ENCODE data around the gene SLC35E2B. TPM values are rescaled to one million over a fixed set of nuclear protein-coding genes. Genes with fewer than 3 reads are reported as not detected.
"Not testable (repeated sequence)": the region's sequence is repeated elsewhere in the genome, so short reads cannot be mapped to it uniquely, and the experiment has no call there.

SLC35E2B gene
- total RNA-seq, 1 donor from 2014 or later = 151 TPM

DNA sequence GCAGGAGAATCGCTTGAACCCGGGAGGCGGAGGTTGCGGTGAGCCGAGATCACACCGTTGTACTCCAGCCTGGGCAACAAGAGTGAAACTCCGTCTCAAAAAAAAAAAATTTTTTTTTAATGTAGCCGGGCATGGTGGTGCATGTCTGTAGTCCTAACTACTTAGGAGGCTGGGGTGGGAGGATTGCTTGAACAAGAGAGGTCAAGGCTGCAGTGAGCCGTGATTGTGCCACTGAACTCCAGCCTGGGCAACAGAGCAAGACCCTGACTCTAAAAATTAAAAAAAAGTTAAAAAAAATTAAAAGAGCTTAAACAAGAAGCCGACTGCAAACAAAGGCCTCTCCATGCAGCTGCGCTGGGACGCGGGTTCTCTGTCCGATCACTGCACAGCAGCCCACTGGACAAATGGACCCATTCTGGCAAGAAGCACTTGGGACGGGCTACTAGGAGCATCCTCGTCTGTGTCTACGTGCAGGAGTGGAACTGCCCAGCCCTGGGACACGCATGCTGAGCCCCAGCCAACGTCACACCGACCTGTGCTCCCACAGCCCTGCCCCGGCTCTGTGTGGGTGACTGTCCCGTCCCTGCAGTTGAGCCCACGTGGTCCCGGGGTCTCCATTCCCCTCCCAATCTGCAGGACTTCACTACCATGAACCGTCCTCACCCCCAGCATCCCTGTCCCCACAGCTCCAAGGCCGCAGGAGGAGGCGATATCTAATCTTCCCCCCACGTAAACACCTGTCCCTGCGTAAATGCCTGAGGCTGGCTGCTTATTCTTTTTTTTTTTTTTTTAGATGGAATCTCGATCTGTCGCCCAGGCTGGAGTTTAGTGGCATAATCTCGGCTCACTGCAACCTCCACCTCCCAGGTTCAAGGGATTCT lies 12.3 kb downstream of the SLC35E2B start:
- TF ChIP-seq, protein P1, sequence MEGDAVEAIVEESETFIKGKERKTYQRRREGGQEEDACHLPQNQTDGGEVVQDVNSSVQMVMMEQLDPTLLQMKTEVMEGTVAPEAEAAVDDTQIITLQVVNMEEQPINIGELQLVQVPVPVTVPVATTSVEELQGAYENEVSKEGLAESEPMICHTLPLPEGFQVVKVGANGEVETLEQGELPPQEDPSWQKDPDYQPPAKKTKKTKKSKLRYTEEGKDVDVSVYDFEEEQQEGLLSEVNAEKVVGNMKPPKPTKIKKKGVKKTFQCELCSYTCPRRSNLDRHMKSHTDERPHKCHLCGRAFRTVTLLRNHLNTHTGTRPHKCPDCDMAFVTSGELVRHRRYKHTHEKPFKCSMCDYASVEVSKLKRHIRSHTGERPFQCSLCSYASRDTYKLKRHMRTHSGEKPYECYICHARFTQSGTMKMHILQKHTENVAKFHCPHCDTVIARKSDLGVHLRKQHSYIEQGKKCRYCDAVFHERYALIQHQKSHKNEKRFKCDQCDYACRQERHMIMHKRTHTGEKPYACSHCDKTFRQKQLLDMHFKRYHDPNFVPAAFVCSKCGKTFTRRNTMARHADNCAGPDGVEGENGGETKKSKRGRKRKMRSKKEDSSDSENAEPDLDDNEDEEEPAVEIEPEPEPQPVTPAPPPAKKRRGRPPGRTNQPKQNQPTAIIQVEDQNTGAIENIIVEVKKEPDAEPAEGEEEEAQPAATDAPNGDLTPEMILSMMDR (IDR thresholded peaks at IDR 0.05; ENCODE audit: partially characterized antibody, unreplicated experiment) = no peak
- Mint-ChIP-seq H3K27me3 (ENCODE audit: unreplicated experiment) (peaks cover 8% of the 10 kb centered on the region), H3K27ac (ENCODE audit: unreplicated experiment) (no peak overlapping the region), H3K4me1 (ENCODE audit: low read depth, unreplicated experiment) (peaks cover 23% of the 10 kb centered on the region), H3K36me3 (ENCODE audit: unreplicated experiment) (no peaks in the 10 kb centered on the region), H3K4me3 (ENCODE audit: unreplicated experiment) (no peak overlapping the region), H3K9me3 (ENCODE audit: unreplicated experiment) (peaks cover 9% of the 10 kb centered on the region)
- DNase-seq = no peak

DNA sequence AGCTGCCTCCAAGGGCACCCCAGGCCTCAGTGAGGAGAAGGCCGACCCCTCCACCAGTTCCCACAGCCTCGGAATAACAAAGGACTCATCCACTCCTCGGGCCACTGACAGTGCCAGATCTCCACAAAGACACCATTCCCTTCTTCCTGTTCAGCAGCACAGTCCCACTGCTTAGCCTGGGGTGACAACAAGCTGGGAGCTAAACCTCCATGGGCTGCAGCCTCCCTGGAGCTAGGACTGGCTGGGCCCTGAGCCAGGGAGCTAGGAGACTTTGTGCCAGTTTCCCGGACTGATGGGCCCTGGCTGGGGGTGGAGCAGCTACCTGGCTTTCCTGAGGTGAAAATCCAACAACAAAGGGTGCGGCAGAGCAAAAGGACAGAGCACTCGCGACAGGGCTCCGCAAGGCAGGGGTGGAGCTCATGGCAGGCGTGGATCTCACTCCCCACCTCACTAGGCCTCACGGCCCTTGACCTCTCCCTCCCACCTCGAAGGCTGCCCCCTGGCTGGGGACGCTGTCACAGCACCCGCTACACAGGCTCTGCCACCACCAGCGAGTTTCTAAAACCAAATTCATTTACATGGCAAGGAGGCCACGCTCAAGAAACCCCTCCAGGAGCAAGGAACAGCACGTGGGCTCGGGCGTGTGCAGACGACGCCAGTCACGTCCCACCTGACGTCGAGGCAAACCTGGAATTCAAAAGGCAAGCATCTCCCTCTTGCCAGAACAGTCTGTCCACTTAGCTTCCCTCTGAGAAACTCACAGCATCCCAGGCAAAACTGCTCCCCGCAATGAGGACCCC lies 13.8 kb downstream of the SLC35E2B start:
- peaks cover 9% of the 10 kb centered on the region for H3K9me3 Mint-ChIP-seq (ENCODE audit: unreplicated experiment)
- H3K27ac Mint-ChIP-seq (ENCODE audit: unreplicated experiment) = peak overlapping the region; percentile 91
- H3K36me3 Mint-ChIP-seq (ENCODE audit: unreplicated experiment) = no peaks in the 10 kb centered on the region
- H3K4me1 Mint-ChIP-seq (ENCODE audit: low read depth, unreplicated experiment) = peaks cover 23% of the 10 kb centered on the region
- peak overlapping the region; percentile 55 for H3K4me3 Mint-ChIP-seq (ENCODE audit: unreplicated experiment)
- H3K27me3 Mint-ChIP-seq (ENCODE audit: unreplicated experiment) = peaks cover 8% of the 10 kb centered on the region
- TF ChIP-seq, protein P1 (IDR thresholded peaks at IDR 0.05; ENCODE audit: partially characterized antibody, unreplicated experiment) = peak; percentile 64
- DNase-seq = peak; percentile 74

DNA sequence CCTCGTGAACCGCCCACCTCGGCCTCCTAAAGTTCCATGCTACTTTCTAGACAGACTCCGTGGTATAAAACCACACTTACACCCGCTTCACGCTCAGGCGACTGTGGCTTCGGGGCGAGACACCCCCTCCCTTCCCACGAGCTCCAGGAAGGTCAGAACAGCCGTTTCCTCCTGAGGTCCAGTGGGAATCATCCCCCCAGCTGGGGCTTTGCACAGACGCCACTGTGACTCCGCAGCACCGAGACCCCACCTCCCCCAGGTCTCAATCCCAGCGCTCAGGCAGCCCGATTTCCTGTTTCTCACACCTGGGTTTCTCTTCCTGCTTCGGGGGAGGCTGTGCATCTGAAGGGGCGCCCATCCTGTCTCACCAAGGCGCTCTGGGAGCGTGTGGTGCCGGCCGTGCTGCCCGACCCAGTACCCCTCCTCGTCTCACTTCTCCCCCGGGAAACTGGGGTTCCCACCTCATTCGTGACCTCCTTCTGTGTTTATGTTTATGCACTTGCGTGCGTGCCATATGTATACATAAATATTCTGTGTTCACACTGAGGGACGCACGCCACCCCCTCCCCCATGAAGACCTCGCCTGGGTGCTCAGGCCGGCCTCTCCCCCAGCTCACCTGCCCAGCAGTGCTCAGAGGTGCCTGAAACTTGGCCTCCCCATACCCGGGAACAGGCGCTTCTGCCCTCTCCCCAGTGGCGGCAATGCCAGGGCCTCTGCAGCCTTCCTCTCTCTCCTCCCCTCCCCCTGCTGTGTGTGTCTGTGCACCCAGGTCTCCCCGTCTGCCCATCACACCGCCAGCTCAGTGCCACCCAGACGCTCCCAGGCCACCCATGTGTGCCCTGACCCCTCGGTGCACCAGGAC lies 14.6 kb downstream of the SLC35E2B start:
- DNase-seq = peak; percentile 49
- Mint-ChIP-seq H3K9me3 (ENCODE audit: unreplicated experiment) (peaks cover 9% of the 10 kb centered on the region), H3K27ac (ENCODE audit: unreplicated experiment) (peak overlapping the region; percentile 91), H3K4me3 (ENCODE audit: unreplicated experiment) (peak overlapping the region; percentile 55), H3K36me3 (ENCODE audit: unreplicated experiment) (no peaks in the 10 kb centered on the region), H3K27me3 (ENCODE audit: unreplicated experiment) (peaks cover 6% of the 10 kb centered on the region), H3K4me1 (ENCODE audit: low read depth, unreplicated experiment) (peaks cover 20% of the 10 kb centered on the region)
- TF ChIP-seq, protein P1 (IDR thresholded peaks at IDR 0.05; ENCODE audit: partially characterized antibody, unreplicated experiment) = no peak

DNA sequence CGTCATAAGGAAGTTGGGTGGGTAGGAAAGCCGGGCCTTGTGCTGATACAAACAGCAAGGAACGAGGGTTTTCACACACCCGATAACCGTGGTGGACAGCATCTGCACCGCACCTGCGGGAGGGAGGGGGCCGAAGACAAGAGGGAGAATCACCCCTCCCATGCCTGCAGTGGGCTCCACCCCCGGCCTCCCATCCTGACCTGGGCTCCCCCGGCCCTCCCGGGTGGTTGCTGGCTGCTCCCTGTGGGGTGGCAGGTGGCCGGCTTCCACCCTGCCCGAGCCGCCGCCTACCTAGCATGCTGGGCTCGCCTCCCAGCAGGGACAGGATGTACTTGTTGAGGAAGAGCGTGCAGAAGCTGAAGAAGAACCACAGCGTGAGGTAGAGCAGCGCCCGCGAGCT lies 16.5 kb downstream of the SLC35E2B start:
- not testable (repeated sequence) for H3K4me3 Mint-ChIP-seq (ENCODE audit: unreplicated experiment); H3K9me3 Mint-ChIP-seq (ENCODE audit: unreplicated experiment); DNase-seq; H3K27ac Mint-ChIP-seq (ENCODE audit: unreplicated experiment); H3K27me3 Mint-ChIP-seq (ENCODE audit: unreplicated experiment); H3K36me3 Mint-ChIP-seq (ENCODE audit: unreplicated experiment)
- peaks cover 18% of the 10 kb centered on the region for H3K4me1 Mint-ChIP-seq (ENCODE audit: low read depth, unreplicated experiment)

DNA sequence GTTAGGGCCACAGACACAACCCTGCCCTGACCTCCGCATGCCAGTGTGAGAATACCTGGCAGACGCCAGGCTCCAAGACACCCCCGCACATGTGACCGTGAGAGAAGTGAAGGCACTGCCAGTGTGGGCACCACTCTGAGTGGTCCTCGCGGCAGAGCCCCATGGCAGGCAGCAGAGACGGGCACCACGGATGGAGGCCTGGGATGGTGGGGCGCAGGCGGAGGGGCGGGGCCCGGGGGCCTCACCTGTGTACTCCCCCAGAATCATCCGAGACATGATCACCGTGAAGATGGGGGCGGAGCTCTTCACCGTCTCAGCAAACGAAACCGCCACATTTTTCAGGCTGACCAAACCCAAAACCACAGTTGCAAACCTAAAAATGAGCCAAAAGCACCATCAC lies 17.4 kb downstream of the SLC35E2B start:
- H3K36me3 Mint-ChIP-seq (ENCODE audit: unreplicated experiment); H3K27me3 Mint-ChIP-seq (ENCODE audit: unreplicated experiment); H3K27ac Mint-ChIP-seq (ENCODE audit: unreplicated experiment); H3K9me3 Mint-ChIP-seq (ENCODE audit: unreplicated experiment); DNase-seq; H3K4me3 Mint-ChIP-seq (ENCODE audit: unreplicated experiment): not testable (repeated sequence)
- peaks cover 18% of the 10 kb centered on the region for H3K4me1 Mint-ChIP-seq (ENCODE audit: low read depth, unreplicated experiment)

DNA sequence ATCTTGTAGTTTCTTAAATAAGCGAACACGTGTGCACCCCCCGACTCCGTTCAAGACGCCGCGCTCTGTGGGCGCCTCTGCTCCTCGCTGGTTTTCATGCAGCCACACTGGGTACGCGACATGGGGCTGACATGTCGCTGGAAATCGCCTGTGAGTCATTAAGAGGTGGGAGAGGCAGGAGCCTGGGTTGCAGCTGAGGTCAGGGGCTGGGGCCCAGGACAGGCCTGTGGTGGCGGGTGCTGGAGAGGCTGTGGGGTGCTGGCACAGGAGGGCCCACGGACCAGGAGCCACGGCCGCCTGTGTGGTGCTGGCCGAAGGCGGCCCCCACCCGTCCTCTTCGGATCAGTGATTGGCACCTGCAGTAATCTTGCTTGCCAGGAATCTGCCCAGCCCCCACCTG lies 17.8 kb downstream of the SLC35E2B start:
- H3K27me3 Mint-ChIP-seq (ENCODE audit: unreplicated experiment); H3K9me3 Mint-ChIP-seq (ENCODE audit: unreplicated experiment): not testable (repeated sequence)

More for the DNA sequence above, 17.8 kb downstream of the SLC35E2B start:
- not testable (repeated sequence) for H3K27ac Mint-ChIP-seq (ENCODE audit: unreplicated experiment); DNase-seq; H3K4me3 Mint-ChIP-seq (ENCODE audit: unreplicated experiment); H3K36me3 Mint-ChIP-seq (ENCODE audit: unreplicated experiment)
- peaks cover 18% of the 10 kb centered on the region for H3K4me1 Mint-ChIP-seq (ENCODE audit: low read depth, unreplicated experiment)
